LNCaP clone FGC (cell line): Measurements from ENCODE around the gene DIPK2B.

Experiments
- DNase-seq: peaks from one replicate; pipeline ENCODE4 v3.0.0-alpha.2; 2011; ENCODE audit warnings: low read depth
- H3K4me3 ChIP-seq: 2 replicates; pipeline ENCODE4 v1.5.1; 2011; ENCODE audit warnings: mild to moderate bottlenecking, low read depth, low read length, control low read depth
- TF ChIP-seq, protein P1 (sequence below): IDR thresholded peaks from 2 replicates; pipeline ENCODE4 v1.5.1; 2012; ENCODE audit warnings: mild to moderate bottlenecking; ENCODE audit not compliant: control insufficient read depth, insufficient read depth; ENCODE audit errors: extremely low read depth

The DIPK2B gene

DNA sequence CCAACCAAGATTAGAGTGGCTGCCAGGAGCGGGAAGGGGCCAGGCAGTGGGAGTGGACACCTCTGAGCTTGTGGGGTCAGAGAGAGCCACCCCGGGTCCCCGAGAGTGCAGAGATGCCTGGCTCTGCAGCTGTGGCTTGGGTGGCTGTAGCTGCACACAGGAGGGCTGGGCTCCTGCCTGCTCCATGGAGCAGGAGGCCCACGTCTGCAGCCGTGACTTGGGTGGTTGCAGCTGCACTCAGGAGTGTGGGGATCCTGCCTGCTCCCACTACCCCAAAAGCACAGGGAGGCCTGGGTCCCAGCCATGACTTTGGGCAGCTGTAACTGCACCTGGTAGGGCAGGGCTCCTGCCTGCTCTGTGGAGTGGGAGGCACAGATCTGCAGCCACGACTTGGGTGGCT, 28.7 kb upstream of the DIPK2B start:
- no peak overlapping the region for H3K4me3 ChIP-seq
- TF ChIP-seq, protein P1, sequence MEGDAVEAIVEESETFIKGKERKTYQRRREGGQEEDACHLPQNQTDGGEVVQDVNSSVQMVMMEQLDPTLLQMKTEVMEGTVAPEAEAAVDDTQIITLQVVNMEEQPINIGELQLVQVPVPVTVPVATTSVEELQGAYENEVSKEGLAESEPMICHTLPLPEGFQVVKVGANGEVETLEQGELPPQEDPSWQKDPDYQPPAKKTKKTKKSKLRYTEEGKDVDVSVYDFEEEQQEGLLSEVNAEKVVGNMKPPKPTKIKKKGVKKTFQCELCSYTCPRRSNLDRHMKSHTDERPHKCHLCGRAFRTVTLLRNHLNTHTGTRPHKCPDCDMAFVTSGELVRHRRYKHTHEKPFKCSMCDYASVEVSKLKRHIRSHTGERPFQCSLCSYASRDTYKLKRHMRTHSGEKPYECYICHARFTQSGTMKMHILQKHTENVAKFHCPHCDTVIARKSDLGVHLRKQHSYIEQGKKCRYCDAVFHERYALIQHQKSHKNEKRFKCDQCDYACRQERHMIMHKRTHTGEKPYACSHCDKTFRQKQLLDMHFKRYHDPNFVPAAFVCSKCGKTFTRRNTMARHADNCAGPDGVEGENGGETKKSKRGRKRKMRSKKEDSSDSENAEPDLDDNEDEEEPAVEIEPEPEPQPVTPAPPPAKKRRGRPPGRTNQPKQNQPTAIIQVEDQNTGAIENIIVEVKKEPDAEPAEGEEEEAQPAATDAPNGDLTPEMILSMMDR, result no peak
- no peak for DNase-seq

DNA sequence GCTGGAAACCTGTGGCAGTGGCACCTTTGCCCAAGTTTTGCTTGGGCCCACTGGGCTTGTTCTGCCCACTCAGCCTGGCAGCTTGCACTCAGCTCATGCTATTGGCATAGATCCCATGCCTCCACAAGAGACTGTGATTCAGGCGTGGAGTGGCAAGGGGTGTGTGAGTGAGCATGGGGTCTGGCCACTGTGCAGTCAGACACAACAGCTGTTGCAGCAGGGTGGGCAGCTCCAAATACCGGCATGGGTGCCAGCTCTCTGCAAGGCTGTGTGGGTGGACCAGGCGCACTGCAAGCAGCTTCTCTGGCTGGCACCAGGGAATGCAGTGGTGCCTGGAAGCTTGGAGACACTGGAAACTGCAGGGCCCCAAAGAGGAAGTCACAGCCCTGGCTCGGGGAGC, 27.4 kb upstream of the DIPK2B start:
- H3K4me3 ChIP-seq, result no peak overlapping the region
- TF ChIP-seq, protein P1, result no peak
- DNase-seq, result no peak

DNA sequence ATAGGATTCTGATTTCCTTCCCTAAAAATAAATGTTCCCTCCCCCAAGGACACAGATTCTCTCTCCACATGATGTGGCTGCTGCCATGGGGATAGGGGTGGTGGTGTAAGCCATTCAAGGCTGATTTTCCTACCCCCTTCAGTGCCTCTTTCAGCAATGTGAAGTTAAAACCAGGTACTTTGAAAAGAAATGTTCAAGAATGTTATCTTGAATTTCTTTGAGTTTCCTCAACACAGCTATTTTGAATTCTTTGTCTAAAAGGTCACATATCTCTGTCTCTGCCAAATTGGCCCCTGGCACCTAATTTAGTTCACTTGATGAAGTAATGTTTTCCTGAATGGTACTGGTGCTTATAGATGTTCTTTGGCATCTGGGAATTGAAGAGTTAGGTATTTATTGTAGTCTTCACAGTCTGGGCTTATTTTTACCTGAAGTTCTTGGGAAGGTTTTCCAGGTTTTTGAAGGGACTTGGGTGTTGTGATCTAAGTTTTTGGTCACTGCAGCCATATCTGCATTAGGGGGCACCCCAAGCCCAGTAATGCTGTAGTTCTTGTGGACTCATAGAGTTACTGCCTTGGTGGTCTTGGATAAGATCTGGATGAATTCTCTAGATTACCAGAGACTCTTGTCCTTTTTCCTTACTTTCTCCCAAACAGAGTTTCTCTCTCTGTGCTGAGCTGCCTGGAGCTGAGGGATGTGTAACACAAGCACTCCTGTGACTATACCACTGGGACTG, 7.6 kb upstream of the DIPK2B start:
- TF ChIP-seq, protein P1, result no peak
- H3K4me3 ChIP-seq, result no peak overlapping the region
- no peak for DNase-seq

DNA sequence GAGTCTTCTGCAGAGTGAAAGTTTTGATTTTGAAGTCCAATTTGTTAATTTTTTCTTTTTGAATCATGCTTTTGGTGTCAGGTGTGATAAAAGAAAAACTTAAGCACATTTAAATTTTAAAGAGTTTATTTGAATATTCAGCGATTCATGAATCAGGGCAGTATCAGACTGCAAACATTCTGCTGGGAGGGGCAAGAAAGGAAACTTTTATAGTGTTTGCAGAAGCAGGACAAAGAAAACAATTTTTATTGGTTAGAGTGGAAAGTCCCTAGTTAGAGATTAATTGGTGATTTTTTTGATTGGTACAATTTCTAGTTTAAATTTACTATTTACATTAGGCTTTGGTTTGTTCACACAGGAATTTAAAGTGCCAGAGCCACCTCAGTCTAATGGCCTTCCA, 1.5 kb upstream of the DIPK2B start:
- H3K4me3 ChIP-seq, result no peak overlapping the region
- TF ChIP-seq, protein P1, result no peak
- DNase-seq, result peak; percentile 68

DNA sequence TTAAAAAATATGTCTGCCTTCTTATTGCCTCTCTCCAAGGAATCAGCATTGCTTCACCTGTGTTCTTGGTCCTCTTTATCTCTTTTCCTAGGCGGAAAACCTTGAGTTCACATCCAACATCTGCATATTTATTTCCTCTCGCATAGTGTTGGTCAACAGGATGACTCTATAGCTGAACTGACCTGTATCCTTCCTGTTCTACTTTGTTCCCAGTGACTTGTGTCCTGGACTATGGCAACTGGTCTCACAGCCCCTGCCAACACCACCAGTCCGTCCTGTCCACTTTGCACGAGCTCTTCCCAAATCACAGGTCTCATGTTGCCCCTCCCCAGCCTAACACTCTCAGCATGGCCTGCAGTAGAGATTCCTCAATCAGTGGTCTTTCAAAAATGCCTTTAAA, 2.0 kb downstream of the DIPK2B start:
- DNase-seq, result no peak
- no peak overlapping the region for H3K4me3 ChIP-seq
- TF ChIP-seq, protein P1, result no peak

DNA sequence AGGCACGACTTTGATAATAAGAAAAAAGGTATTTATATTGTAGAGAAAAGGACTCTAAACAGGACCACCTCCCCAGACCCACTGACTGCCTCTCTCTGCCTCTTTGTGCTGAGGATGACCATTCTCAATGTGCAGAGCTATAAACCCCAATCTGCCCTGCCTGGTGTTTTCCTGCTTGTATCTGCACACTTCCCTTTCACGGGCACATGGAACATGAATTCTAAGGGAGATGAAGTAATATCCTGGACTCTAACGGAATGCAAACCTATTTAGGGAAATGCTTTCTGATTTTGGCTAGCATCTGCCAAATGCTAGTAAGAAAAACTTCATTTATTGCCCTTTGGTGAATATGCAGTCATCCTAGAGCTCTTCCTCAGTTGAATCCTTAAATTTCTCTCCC, 2.4 kb downstream of the DIPK2B start:
- TF ChIP-seq, protein P1, result no peak
- no peak overlapping the region for H3K4me3 ChIP-seq
- no peak for DNase-seq

DNA sequence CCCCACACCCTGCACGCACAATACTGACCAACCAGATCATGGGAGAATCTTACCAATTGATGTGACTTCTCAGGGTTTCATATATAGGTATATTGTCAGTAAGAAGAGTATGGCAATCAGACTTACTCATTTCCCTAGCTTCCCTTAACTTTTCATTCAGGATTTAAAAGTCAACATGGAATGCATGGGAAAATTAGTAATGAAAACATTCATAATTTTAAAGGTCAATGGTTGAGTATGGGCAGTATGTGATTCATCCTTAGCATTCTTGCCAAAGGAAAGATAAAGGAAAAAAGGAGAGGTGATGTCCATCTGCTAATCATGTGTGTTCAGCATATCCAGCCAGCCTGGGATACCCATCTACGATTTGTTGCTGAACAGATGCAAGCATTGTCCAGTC, 4.0 kb downstream of the DIPK2B start:
- DNase-seq, result no peak
- no peak overlapping the region for H3K4me3 ChIP-seq
- TF ChIP-seq, protein P1, result no peak
